HG03060 (cell line): ENCODE data around the gene EPHA5.
"Not testable (repeated sequence)": the region's sequence is repeated elsewhere in the genome, so short reads cannot be mapped to it uniquely, and the experiment has no call there.

Experiments used
- ATAC-seq: cut with Tn5 transposase; IDR thresholded peaks from one replicate; pipeline ENCODE4 v1.9.1; 2021; ENCODE audit warnings: low read depth, moderate number of reproducible peaks; ENCODE audit not compliant: unreplicated experiment

EPHA5 gene

DNA sequence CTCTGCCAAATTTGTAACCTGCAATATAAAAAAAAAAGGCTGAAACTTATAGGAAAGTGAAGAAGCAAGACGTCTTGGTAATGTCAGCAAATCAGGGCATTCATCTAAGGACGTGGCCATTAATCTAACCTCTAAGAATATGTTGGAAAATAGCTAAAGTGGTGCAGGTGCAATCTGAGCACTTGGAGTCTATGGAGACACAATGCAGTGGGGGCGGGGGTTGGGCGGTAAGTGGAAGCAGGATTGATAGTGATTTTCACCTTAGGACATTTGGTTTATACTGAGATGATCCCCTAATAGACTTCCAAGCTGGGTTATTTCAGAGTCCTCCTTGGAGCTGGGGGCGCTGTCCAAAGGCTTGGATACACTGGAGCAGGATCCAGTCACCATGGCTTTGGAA lies 283.4 kb downstream of the EPHA5 start:
- no peak for ATAC-seq

DNA sequence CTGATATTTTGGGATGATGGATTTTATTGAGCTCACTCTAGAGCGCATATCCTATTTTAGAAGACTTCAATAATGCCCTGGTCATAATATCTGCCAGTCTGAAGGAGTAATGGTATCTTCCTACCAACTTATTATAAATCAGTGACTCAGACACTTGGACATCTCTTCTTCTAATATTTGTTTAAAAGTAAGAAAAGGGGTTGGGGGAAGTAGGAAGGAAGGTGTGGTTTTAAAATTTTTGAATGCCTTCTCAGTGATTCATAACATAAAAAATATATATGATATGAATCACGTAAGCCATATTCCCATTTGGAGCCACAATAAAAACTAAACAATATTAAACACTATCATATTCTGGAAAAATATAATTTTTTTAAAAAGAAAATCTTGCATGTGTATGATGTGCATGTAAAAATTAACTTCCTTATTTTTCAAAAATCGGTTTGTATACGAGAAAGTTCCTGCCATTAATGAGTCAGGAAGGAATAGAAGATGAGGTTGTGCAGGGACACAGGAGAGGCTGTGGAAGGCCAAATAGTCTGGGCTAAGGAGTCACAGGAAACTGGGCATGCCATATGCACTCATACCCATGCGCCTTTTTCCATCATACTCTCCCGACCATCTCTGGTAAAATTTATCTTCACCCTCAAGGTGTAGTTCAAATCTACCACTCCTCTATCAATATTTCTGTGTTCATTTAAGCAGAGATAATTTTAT lies 286.5 kb downstream of the EPHA5 start:
- no peak for ATAC-seq

DNA sequence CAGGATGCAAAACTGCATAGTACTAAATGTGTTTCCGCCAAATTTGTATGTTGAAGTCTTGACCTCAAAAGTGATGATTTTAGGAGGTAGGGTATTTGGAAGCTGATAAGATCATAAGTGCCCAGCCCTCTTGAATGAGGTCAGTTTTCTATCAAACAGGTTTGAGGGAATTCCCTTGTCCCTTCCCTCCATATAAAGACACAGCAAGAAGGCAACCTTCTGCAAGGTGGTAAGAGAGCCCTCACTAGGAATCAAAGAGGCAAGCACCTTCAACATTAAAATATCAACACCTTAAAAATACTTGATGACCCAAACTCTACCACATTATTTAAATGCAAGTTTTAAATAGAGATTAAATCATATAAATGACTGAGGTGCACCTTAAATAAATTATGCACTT lies 288.6 kb downstream of the EPHA5 start:
- ATAC-seq, result no peak

DNA sequence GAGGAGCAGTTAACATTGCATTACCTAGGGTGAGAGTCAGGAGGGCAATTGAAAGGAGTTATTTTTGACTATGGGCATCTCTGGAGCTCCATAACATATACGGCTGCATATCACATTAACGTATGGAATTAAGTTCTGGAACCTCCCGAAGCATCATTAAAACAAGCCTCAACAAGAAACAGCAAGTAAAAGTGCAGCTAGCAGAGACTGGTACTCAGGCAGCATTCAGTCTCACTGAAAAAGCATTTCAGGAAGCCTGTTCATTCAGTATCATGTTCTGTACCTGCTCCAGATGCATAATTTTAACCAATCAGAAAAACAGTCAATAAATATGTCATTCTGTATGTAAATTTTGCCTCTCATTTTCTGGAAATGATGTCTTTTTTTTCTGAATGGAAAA lies 299.6 kb downstream of the EPHA5 start:
- no peak for ATAC-seq

DNA sequence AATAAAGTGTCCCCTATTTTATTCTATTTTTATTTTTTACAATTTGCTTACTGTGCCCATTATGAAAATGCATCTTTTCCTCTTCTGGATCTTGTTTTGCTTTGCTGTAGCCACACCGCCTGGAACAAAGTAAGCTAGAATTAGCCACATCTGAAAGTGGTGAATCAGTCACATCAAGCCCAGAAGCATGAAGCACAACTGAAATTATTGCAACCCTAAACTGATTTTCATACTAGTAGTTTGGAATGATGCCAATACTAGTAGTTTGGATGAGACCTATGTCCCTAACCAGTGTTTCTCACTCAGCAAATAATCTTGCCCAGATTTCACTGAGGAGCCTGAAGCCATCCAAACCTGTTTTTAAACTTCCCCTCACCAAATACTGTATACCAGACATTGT lies 303.0 kb downstream of the EPHA5 start:
- no peak for ATAC-seq

DNA sequence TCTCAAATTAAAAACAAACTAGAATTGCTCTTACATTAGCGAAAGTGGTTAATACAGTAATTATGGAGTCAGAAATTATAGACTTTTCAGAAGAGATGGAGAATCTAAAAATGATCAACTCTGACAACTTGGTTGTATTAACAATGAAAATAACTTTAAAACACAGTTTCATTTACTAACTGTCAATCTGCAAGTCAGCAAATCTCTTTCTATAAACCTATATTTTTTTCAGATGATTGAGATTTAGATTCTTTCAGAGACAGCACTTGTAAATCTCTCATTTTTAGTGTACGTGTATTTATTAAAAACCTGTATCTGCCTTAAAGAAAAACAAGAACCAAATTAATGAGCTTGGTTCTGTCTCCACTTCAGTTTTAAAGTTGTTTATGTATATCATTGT lies 311.4 kb downstream of the EPHA5 start:
- ATAC-seq, result no peak

DNA sequence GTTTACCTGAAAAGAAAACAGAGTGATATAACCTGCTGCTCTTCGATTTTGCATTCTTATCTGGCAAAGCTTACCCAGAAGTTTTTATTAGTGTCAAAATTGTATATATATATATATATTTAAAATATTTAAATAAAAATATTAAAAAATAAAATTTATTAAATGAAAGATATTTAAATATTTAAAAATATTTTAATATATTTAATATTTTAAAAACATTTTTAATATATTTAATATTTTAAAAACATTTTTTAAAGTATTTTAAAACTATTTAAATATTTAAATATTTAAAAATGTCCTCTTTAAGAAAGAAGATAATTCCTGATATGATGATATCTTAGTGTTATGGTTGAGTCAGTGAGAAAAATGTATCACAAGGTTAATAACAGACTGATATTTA lies 317.2 kb downstream of the EPHA5 start:
- no peak for ATAC-seq

DNA sequence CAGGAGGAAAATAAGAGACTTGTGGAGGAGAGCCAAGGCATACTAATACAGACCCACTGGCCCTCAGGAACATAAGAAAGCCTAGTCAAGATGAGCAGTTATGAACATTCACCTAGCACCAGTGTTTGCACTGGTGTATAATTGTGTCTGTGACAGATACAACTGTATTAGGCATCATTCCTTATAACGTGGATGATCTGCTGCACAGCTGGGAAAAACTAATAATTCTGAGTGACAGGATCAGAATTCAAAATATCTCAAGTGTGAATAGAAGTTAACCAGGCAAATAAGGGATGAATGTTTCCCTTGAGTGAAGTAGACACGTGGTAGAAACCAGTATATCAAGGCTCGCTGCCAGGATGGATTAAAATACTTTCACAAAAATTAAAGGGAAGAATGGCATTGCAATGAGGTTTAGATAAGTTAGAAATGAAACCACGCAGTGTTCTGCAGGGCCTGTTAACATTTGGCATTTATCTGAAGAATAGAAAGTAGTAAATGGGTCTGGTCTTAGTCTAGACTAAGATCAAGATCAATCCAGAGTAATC lies 325.9 kb downstream of the EPHA5 start:
- no peak for ATAC-seq

DNA sequence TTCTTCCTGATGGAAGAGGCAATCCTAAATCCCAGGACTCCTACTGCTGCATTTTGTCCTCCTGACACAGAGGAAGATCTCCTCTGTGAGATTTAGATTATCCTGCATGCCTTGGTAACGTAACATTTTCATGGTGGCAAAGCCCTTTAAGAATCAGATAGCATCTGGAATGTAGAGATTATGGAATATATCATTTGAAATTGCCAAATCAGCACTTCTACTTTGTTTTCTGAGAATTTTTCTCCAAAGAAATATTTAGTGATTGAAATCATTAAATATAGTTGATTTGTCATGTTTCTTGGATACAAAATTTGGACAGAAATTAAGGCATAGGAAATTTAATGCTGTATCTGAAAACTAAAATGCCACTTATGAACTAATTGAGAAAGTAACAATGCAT lies 326.9 kb downstream of the EPHA5 start:
- ATAC-seq, result no peak

DNA sequence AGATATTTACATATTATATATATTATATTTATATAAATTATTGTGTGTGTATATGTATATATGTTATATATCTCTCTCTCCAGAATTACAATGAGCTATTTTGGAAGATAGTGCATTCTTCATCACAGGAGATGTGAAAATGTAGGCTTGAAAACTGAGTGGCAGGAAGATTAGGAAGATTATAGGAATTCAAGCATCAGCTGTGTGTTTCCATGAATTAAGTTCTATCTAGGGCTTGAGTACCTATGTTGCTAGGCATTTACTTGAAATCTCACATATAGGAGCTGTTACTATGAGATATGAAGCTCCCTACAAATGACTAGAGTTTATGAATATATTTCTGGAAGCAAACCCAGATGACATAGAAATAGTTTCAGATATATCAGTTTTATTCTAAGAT lies 328.7 kb downstream of the EPHA5 start:
- ATAC-seq, result no peak

DNA sequence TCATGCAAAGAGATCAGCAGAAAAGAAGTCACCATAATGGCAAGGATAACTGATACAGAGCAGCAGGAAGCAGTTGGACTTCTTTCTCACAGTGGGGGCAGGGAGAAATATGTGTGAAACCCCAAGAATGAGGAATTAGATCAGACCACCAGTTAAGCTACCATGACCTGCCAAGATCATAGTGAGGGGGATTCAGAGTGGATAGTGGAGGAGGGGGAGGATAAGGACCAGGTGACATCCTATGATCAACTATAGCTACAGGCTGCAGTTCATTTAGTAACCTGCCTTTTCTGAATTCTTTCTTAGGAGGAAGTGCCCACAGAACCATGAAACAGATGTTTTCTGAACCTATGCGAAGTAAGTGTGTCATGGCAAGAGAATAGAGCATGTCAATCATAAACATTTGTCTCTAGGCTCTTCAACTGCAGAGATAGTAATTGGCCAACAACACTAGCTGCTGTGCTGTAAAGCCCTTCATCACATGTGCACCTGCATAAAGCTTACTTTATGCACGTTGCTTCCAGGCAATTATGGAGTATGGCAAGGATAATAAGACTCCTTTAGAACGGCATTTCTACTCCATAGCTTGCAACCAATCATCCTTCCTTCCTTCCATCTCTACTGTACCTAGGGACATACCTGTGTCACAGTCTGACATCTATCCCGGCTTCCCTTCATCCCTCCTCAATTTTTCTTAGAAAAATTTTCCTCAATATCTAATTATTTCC lies 329.7 kb downstream of the EPHA5 start:
- no peak for ATAC-seq

DNA sequence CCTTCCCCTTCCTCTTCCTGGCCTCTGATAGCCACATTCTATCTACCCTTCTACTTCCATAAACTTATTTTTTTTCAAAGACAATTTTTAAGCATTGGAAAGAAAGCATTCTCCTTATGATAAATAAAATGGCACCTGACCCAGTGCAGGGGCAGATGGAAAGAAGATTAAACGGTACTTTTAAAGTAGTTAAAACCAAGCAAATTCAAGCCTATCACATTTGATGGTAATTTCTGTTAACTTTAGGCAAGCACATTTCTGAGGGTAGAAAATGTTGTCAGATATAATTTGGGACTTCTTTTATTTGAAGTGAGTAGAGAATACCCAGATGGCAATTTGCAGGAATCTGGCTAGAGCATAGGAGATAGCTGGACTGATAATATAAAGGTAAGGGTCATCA lies 332.9 kb downstream of the EPHA5 start:
- no peak for ATAC-seq

DNA sequence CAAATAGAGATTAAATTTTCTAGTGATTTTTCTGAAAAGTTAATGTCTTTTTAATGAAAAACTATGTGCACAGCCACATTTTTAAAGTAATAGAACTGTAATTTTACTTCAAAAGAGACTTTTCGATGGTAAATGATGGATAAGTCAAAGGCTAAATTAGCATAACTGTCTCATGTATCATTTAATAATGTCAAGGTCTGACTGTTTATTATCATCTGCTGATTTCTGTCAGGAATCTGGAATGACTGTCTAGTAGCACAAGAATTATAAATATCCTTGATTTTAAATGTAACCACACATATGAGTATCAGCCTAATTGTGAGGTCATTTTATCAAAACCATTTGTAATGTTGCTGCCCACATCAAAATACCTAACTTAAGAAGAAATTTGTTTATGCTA lies 333.8 kb downstream of the EPHA5 start:
- ATAC-seq, result no peak

DNA sequence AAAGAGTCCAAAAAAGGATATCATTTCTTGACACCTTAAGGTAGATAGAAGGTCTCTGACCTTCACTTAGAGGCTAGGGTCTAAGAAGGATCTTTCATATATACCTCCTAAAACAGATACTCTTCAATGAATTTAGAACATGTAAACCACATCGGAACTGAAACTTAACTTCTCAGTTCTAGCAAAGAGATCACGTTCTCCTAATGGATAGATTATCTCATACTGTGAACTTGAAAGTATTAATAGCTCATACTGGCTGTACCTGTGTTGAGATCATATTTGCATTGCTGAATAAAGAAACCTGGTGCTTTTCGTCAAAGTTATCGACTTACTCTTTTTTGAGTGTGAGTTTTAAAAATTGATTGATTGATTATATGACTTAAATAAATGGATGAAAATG lies 353.8 kb downstream of the EPHA5 start:
- ATAC-seq, result no peak

DNA sequence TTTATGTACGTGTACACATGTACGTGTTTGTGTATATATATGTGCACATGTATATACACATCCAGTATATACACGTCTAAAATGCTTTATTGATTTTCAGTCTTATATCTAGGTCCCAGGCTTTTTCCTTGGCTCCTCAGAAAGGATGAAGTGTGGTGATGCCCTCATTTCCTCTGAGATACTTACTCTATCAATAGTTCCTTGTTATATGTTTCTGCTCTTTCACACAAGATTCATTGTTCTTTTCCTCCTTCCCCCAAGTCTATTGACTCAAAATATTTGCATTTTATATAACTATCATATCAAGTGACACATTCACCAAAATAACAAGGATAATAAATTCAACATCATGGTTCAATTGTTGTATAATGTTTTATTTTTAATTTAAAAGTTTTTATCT lies 359.2 kb downstream of the EPHA5 start:
- ATAC-seq, result no peak

DNA sequence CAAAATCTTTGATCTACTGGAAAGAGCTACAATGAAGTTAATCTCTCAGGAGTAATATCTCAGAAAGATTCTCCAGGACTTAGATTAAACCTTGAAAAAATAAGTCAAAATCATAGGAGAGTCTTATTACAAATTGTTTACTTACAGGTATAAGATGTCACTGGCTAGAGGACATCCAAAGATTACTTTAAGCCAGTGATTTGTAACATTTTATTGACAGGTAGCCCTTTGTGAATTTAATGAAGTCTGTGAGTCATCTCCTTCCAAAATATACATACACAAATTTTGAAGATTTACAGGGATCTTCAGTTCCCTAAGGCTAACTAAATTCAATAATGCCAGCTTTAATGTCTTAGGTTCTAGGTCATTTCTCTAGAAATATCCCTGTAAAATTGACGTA lies 359.7 kb downstream of the EPHA5 start:
- ATAC-seq, result no peak

DNA sequence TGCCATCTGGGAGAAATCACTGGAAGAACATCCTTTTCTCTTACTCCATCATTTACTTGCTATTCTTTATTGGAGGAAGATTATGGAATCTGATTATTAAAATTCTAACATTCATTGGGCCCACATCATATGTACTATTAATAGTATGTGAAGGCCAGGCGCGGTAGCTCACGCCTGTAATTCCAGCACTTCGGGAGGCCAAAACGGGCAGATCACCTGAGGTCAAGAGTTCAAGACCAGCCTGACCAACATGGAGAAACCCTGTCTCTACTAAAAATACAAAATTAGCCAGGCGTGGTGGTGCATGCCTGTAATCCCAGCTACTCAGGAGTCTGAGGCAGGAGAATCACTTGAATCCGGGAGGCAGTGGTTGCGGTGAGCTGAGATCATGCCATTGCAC lies 361.7 kb downstream of the EPHA5 start:
- not testable (repeated sequence) for ATAC-seq

DNA sequence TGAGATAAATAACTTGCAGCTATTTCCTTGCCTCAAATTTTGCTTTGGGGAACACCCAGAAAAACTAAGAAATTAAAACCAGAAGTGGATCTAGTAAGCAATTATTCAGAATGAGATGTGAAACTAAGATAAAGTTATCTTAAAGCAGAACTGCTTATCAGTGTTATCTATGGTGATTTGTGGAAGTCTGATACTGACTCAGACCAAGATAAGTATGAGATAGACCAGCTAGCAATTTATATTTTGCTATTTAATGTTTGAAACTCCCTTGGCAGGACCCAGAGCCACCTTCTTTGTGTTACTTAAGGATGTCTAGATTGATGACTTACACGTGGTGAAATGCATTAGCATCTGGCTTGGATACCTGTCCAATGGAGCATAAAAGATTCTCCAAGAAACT lies 368.1 kb downstream of the EPHA5 start:
- ATAC-seq, result no peak

DNA sequence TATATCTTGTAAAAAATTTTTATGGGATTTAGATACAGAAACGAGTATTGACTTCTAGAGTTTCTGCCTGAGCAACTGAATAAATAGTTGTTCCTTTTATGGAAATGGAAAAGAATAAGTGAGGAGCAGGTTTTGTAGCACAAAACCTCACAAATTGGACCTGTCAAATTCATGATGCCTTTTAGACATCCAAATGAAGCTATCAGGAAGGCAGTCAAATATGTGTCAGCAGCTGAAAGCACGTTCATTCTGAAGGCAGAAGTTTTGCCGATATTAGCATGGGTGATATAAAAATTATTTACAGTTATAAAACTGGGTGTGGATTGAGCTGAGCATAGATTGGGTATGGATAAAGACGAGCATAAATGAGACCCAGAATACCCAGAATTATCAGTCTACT lies 374.0 kb downstream of the EPHA5 start:
- ATAC-seq, result no peak

DNA sequence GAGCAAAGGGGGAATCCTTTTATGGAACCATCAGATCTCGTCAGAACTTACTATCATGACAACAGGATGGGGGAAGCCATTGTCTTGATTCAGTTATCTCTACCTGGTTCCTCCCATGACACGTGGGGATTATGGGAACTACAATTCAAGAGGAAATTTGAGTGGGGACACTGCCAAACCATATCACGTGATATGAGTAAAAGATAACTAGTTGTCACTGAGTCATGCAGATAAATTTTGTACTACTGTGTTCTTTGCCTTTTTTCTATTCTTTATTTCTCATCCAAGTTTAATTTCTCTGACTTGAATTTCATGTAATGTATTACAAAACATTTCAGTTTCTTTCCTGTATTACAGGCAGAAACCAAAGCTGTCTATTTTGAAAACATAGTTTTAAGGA lies 383.2 kb downstream of the EPHA5 start:
- ATAC-seq, result no peak
